CD4-positive, alpha-beta T cell treated with Interleukin-2 at 100 ng/mL for 4 hours (primary cell): ENCODE measurements around the gene SFMBT2.

Experiments used
- DNase-seq: peaks from one replicate; pipeline ENCODE4 v3.0.0-alpha.2; 2020; ENCODE audit warnings: low spot score

The SFMBT2 gene

DNA sequence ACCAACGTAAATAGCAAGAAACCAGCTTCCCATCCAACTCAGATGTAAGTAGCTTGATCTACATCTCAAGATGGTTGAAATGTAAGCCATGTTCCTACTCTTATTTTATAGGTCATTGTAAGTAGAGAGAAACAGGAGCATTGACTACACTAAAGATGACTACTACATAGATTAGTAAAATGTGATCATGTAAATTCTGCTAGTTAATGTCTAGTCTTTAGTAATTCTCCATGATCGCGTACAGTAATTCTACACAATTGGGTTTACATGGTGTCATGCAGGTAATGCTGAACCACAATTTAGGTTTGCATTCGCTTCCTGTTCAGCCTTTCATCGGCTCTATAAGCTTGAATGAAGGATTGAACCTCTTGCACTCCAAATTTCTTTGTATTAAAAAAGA, 14.9 kb upstream of the SFMBT2 start:
- no peak for DNase-seq

- no peak for DNase-seq
Observed at GRCh38 chr10:7424919-7425318, 14.1 kb upstream of the SFMBT2 start.

DNA sequence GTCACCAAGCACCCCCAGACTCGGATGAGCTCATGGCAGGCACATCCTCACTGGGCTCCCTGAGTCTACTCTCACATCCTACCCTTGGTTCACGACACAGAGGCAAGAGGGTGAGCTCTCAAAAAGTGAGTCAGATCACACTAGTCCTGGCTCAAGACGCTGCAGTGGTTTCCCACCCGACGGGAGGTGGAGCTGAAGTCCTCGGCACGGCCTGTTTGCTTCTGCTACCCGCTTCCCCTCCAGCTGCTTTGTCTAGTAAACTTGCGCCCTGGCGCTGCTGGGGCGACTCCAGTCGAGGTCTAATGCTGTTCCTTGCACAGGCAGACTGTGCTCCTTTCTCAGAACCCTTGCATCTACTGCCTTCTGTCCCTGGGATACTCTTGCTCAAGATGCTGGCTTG, 13.5 kb upstream of the SFMBT2 start:
- peak; percentile 38 for DNase-seq

GRCh38 chr10:7423521-7423920, 12.7 kb upstream of the SFMBT2 start:
- no peak for DNase-seq

GRCh38 chr10:7421526-7421925, 10.7 kb upstream of the SFMBT2 start:
- no peak for DNase-seq

DNA sequence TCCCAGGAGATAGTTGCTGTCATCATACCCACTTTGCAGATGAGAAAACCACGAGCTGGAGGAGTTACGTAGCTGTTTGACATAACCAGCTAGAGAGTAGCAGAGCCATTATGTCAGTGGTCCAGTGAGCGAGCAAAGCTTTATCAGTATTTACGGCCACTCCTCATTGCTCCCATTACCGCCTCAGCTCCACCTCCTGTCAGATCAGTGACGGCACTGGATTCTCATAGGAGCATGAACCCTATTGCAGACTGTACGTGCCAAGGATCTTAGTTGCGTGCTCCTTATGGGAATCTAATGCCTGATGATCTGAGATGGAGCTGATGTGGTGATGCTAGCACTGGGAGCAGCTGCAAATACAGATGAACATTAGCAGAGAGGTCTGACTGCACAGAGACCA, 9.2 kb upstream of the SFMBT2 start:
- no peak for DNase-seq

GRCh38 chr10:7417807-7418206, 7.0 kb upstream of the SFMBT2 start:
- peak; percentile 7 for DNase-seq

- DNase-seq, result peak; percentile 63
Observed at GRCh38 chr10:7417103-7417623, 6.3 kb upstream of the SFMBT2 start.

GRCh38 chr10:7414766-7415165, 3.9 kb upstream of the SFMBT2 start:
- no peak for DNase-seq

- DNase-seq, result no peak
Observed at GRCh38 chr10:7412928-7413282, 2.1 kb upstream of the SFMBT2 start.

GRCh38 chr10:7412237-7412927, 1.5 kb upstream of the SFMBT2 start:
- DNase-seq, result no peak

GRCh38 chr10:7411671-7412128, 866 bp upstream of the SFMBT2 start:
- DNase-seq, result peak; percentile 33

DNA sequence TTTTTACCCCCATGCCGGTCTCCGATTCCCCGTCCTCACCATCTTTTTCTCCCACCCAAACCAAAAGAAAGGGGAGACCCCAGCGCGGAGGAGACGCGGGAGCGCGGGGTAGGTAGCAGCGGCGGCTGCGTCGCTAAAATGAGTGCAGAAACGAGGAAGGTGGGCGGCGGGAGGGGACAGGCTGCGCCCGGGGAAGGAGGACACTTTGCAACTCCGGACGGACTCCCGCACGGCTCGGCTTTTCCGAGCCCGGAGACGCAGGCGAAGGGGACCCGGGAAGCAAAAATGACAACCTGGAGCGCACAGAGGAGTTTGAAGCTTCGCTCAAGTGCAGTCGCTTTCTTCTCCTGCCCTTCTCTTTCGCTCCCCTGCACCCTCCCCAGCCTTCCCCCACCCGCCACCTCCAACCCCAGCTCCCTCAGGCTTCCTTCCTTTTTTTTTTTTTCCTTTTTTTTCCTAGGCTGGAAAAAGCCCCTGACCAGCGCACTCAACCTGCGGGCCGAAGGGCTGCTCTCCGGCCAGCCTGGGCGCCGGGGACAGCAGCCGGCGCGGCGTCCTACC, 453 bp downstream of the SFMBT2 start:
- DNase-seq, result peak; percentile 3

- peak; percentile 35 for DNase-seq
Observed at GRCh38 chr10:7409732-7410168, 1.1 kb downstream of the SFMBT2 start.

- peak; percentile 69 for DNase-seq
Observed at GRCh38 chr10:7409045-7409731, 1.6 kb downstream of the SFMBT2 start.

DNA sequence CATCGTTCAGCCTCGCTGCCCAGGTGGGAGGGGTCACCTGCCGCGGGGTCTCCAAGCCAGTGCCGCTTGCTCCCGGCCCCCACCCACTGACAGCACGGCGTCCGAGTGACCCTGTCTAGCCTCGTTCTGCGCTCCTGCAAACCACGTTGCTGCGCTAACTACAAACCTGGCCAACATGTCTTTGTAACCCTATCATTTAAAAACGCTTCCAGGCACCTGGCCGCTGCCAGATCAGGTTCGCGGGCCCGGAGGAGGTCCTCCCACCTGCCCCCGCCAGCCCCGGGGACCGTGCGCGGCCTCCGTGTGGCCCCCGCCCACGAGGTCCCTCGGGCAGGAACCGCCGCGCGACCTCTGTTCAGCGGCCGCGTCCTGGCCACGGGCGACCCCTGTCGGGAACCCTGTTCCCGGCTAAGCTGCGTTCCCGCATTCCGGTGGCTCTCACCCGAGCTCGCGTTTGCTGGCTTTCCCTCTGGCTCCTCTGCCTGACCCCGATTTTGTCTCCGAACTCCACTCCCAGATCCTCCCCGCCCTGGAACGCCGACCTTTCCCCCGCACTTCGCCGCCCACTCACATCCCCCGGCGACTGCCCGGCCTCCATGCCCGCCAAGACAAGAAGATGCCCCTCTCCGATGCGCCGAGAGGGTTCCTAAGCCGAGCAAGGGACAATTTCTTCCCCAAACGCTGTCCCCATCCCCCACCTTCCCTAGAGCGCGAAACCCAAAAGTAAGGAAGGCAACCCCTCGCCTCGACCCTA, 2.4 kb downstream of the SFMBT2 start:
- peak; percentile 55 for DNase-seq

GRCh38 chr10:7407368-7408290, 3.2 kb downstream of the SFMBT2 start:
- DNase-seq, result peak; percentile 24

GRCh38 chr10:7406712-7407333, 4.0 kb downstream of the SFMBT2 start:
- DNase-seq, result no peak

- no peak for DNase-seq
Observed at GRCh38 chr10:7405637-7406036, 5.2 kb downstream of the SFMBT2 start.

DNA sequence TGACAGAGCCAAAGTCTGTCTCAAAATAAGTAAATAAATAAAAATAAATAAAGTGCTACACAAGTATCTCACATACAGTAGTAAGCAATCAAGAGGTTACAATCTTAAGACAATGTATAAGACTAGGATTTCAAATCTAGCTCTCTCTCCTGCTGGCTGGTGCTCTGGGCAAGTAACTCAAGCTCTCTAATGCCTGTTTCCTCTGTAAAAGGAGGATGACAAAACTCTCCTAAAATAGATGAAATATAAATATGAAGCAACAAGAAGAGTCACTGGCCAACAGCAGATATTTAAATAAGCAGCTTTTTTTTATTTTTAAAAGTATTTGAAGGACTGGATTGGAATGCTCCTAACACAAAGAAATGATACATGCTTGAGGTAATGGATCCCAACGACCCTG, 7.2 kb downstream of the SFMBT2 start:
- DNase-seq, result no peak

DNA sequence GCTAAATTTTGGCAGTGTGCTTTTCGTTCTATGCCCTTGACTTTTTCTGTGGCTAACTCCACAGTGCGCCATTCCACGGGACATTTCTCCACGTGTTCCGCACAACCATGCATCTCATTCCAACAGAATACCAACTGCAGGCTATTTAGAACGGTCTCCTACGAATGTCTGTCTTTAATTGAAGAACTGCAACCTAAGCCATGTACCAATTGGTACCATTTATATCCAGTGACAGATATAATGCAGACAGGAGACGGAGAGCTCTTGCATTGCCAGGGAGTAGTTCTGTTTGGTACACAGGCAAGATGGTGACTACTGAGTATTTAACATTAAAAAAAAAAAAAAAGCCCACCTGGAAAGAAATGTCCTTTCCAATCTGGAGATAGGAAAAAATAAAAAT, 9.1 kb downstream of the SFMBT2 start:
- DNase-seq, result no peak
